Stimulated activated CD4-positive, alpha-beta T cell treated with anti-CD3 and anti-CD28 coated beads, Interleukin-1b, Interleukin-23, amount 100 ng/mL, for 24 hours (primary cell): ENCODE results near the gene TGFBR3.
A peak's percentile ranks its signal among the peaks of the same experiment; 100 is the strongest.
"Not testable (repeated sequence)": the region's sequence is repeated elsewhere in the genome, so short reads cannot be mapped to it uniquely, and the experiment has no call there.

Experiments used
- DNase-seq, 4 experiments: peaks; one replicate each; pipeline ENCODE4 v3.0.0-alpha.2; 2020; ENCODE audit warnings: low read depth in 4 of 4, low spot score in 1 of 4

The TGFBR3 gene

DNA sequence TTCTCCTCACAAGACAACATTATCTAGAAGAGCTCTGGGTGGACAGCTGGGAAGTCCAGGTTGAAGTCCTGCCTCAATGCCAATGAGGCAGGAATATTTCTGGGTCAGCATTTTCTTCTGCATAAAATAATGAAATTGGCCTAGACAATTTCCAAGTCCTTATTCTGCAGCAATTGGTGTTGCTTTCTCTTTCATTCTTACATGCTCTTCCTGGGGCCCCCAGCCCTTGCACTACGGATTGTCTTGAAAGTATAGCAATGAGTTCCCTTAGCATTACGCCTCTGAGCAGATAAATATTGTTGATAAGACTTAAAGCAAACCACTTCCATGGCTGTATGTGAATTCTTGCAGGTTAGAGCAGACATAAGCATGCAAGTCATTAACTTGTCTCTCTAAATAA is 188.5 kb downstream of the TGFBR3 start:
- peak in 1 of 4 experiments; percentile 29 for DNase-seq

DNA sequence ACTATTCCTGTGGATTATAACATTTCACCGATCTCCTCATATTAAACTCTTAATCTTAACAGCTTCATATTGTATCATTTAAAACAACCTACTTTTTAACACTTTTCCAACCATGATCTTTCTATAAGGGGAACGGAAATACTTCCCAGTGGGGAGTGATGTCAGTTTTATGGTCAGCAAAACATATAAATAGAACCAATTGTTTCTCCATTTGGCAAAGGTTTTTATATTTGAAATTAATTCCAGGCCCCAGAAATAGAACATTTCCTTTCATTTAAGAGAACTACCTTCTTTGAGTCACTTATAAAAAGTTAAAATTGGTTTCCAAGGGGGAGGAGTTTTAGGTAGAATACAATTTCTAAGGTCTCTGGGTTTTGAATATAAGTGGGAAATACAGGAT is 189.6 kb downstream of the TGFBR3 start:
- DNase-seq: no peak

DNA sequence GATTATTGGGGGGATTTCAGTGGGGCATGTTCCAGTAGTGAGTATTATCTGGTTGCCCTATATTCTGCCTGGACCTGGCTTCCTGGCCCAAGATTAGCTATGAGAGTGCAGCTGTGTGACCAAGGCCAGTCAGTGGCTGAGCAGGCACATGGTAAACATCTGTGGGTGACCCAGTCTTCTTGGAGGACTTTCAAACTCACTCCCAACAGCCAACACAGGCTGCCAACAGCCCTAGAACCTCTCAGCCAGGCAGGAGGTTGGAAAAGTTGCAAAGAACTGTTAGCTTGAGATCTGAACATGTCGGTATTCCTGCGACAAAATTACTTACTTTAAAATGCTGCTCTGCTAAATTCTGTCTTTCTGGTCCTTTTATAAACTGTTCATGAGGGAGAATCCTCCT is 192.4 kb downstream of the TGFBR3 start:
- DNase-seq: no peak

DNA sequence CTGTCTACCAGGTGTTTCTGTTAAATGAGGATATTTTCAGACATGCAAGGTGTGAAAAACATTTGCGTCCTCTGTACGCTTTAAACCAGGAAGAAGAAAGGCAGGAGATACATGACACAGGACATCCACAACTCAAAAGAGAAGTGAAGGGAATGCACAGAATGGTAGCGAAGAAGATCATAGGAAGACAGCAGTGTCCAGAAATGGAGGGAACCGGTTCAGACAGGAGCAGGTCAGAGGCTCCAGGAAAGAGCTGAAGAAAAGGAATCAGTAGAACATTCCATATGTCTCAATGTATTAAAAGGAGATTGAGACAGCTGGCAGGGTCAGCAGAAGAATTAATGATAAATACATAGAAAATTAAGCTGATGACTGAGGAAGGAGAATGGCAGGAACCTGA is 194.4 kb downstream of the TGFBR3 start:
- DNase-seq: no peak

DNA sequence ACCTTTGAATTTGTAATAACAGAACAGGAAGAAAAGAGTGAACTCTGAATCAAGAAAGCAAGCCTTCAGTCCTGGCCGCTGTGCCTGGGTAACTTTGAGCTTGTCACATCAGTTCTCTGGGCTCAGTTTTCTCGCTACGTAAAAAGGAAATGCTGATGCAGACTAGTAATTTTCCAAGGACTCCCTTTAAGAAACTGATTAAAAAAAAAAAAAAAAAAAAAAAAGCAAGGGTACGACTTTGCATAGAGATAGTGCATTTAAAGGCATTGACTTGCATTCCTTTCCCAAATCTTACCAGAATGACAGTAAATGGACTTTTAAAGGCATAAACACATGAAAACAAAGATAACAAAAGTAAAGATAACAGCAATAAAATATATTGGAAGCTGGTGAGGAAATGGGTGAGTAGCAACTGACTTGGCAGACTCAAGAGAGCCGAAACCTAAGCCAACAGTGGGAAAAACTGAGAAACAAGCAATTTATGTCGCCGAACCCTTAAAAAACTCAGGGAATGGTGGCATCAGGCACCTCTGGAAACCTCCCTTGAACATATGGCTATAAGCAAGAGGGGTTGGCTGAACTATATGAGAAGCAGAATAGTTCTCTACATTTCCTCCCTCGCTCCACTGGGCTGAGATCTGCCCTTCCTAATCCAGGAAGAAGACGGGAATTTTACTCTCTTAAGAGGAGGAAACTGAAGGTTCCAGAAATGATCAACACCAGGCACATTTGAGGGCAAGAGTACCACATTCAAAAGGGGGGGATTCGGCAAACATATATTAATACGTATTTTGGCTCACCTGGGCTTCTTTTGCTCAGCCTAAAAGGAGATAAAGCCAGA is 196.1 kb downstream of the TGFBR3 start:
- DNase-seq: no peak

DNA sequence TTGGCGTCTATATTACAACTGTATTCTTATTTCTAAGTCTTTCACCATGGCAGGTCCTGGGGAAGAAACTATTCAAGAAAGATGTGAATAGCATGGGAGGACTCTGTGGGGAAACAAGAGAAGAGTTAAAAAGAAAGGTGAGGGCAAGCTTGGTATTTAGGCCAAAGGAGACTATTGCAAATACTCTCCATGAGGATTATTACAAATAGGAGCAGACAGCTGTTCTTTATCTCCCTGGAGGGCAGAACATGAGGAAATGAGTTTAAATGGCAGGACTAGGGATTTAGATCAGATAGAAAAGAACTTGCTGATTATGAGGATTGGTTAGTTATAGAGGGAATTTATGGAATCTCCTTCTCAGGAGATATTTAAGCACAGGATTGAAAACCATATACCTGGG is 198.5 kb downstream of the TGFBR3 start:
- DNase-seq: no peak

DNA sequence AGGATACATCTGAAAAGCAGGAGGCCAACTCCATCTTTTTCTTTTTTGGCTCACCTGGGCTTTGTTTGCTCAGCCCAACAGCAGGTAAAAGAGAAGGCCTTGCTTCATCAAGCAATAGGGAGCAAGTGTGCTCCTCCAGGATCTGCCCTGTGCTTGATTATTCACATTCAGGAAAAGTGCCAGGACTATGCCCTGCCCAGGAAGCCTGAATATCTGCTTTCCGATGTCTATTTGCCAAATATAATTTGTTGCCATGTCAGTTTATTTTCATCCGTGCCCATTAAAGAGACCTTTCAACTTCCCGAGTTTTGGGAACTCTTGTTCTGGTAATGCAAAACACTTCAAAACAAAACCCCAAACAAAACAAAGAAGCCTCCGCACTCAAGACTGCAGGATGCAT is 200.0 kb downstream of the TGFBR3 start:
- DNase-seq: no peak

DNA sequence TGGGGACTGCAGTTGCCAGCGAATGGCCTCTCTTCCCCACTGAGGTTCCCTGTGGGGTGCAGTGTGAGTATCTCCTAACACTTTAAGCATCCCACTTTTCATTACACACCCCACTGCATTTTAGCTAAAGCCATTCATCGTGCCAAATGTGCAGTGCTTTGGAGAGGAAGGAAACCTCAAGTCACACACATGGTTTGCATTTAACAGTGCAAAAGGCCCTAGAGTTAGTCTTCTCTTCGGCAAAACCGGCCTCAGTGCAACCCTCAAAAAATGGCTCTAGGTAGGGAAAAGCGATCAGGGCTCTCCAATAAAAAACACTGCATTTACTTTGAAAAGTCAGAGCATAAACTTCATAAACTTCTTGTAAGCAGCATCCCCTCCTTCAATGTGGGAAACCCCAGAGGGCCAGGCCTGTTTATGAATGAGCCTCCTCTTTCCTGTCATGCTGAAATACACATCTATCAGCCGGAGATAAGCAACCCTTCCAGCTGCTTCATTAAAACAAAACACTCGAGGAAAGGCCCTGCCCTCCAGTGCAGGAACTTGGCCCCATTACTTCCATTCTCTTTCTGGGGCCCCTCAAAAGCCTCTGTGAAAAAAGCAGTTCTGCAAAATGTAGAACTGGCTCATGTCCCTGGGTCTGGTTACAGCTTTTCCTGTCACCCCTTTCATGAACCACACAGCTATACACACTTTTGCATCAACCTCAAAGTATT is 201.3 kb downstream of the TGFBR3 start:
- no peak for DNase-seq

DNA sequence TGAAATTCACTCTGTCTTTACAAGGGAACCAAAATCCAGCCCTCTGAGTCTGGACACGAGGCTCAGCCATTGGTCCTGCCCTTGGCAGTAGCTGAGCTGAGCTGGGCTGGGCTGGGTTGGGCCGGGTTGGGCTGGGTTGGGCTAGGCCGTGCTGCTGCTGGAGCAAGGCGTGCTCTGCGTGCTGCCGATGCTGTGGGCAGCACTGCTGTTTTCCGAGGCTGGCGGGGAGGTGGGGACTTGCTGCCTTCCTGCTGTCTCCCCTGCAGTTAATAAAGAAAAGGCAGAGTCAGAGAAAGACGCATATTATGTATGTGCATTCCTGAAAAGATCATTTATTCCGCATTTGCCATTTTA is 202.4 kb downstream of the TGFBR3 start:
- DNase-seq: no peak

DNA sequence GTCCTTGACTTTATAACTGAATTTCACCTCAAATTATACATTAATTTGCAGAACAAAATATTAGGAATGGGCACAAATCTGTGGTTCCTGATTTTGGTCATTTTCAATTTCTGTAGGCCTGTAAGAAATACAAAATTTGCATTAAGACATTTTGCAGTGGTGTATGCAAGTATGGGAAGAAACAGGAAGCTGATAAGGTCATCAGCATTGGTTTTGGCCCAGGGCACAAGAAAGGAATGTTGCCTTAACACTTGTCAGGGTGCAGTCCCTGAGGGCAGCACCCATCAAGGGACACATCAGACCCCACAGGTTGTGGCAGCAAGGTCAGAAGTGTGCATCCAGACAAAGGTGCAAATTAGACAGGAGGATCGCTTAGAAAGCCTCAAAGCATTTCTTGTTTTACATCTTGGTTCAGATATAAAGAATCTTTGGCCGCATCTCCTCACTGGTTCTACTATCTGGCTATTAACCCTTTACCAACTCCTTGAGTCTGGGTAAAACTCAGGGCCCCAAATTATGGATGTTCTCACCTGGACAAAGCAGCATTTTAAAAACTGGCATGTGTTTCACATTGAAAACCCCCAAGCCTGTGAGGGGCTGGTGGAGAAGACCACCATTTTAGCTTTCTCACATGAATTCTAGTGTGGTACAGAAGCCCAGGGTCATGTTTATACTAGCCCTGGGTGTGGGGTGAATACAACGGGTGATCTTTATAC is 202.9 kb downstream of the TGFBR3 start:
- no peak for DNase-seq

DNA sequence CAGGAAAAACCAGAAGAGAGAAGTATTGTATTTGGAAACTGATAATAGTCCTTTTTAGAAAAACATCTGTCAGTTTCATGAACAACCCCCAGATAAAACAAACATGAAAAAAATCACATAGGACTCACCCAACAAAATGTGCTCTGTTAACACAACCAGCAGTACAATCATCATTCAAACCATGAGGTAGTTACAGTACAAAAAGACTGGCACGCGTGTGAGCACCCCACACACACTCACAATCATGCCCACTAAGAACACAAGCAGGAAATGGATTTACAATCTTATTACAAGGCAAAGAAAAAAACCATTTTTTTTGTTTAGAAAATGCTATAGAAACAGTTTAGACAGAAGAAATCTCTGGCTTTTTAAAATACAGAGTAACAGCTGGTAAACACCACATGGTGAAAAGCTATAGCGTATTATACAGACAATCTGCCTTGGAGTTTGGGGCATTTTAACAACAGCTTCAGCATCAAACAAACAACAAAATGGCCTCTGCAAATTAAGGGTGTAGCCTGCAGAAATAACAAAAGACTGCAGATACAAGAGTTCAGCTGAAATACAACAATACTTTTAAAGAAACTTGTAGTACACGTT is 205.3 kb downstream of the TGFBR3 start:
- DNase-seq: no peak

DNA sequence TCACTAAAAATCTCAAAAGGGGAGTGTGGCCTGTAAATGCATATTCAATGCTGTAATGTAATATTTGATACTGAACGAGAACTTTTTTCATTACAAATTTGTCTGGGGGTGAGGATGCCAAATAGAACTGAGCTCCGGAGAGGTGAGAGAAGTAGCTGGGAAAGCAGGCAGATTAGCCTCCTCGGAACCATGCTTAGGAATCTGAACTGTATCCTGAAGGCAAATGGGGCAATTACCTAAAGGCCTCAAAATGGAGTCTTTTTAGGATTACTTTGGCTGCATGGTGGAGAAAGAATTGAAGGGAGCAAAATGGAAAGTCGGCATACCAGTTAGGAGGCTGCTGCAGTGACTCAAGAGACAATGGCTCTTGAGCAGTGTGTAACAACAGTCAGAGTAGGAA is 206.5 kb downstream of the TGFBR3 start:
- DNase-seq: no peak

DNA sequence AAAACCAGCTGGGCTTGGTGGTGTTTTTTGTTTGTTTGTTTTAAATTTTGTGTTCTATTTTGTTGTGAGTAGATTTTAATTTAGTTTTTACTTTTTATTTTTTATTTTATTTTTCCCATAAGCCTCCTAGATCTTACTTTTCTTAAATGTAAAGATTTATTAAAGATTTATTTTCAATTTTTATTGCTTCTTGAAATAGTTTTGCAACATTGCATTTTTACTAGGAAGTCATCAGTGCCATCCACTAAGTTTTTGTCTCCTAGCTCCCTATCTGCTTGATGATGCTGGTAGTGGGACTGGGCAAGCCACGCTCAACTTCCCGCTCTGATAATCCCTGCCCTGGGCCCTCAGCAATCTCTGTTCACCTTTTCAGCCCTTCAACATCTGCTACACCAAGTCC is 209.9 kb downstream of the TGFBR3 start:
- DNase-seq: no peak

DNA sequence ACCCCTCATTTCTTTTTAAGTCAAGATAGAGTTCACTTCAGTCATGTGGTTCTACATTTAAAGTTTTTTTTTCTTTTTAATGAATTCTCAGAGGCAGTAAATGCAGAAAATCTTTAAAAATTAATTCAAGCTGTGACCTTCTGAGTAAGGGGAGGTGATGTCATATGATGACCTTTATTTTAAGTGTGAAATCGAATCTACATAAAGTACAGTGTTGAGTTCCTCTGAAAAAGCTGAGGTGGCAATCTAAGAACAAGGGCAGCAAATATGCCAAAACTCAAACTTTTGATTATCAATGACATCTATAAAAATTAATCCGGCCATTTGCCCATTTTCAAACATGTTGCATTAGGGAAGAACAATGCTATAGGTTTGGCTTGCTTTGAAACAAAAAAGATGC is 211.8 kb downstream of the TGFBR3 start:
- no peak for DNase-seq

DNA sequence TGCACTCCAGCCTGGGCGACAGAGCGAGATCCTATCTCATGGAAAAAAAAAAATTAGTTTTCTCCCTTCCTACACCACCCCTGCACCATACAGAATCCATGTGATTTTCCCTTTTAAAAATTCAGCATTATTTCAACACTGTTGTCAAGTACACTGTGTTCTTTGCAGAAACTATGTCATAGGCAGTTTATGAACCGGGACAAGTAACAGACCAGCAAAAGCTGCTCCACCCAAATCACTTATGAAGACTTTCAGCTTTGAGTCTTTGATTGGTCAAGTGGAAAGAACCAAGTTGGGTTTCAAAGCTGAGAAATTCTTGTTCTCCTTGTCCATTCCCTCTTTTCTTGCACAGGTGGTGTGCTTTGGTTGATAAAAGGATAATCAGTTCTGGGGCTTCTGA is 212.3 kb downstream of the TGFBR3 start:
- no peak for DNase-seq

DNA sequence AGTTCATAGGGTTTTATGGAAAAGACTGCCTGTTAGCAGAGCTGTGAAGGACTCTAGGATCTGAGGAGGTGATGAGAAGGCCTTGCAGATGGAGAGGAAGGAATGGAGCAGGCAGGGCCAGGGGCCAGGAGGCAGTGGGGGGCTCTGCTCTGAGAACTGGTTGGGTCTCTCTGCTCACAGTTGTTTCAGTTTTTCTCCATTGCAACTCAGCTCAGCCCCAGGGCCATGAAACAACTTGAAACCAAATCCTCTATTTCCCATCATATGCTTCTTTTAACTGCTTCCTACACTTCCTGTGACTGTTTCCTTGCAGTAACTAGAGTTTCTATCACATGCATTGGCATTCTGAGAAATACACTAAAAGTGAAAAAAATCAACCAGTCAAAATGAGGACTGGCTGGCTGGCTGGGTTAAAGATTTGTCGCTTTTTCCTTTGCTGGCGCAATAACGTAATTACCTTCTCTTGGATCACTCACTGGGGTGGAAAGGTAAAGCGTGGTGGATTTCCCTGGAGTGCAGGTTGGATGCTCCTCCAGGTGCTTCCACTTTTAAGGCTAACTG is 213.3 kb downstream of the TGFBR3 start:
- peak in 2 of 4 experiments; percentile 7 to 23 for DNase-seq

DNA sequence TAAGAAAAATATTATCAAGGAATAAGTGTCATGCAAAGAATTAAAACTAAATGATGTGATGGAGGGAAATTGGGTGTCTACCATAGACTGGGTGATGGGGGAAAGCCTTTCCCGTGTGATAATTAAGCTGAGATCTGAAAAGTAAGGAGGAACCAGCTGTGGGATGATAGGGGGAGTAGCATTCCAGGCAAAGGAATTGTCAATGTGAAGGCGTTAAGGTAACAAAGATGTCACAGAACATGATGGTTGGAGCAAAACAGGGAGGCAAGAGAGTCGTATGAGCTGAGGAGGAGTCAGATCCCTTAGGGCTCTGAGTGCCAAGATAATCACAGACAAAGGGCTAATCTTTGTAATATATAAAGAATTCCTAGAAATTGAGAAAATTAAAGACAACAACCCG is 215.2 kb downstream of the TGFBR3 start:
- no peak for DNase-seq

DNA sequence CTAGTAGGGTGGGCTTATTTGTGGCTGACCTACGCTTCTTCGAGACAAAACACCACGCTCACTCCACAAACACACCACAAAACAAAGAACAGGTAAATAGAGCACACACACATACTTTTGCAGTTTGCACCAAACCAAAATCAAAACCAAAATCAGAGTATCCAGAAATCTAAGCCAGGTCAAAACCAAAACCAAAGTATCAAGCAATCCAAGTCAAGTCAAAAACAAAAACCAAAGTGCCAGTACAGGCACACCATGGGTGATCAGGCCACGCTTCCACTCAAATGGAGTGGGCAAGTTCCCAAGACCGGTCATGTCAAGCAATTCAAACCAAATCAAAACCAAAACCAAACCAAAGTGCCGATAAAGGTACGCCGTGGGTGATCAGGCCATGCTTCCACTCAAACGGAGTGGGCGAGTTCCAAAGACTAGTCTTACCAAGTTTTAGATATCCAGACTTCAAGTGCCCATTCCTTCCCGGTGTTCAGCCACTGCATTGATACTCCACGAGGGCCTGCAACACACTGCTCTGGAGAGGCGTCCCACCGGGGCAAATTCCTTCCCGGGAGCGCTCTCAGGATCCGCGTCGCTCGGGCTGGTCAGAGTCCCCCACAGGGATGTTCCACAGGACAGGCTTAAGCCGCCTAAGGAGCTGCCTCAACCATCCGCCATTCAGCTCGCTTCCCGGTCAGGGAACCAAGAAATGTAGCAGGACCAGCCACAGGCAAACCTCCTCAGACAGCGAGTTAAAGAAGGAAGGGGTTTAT is 216.2 kb downstream of the TGFBR3 start:
- DNase-seq: no peak

DNA sequence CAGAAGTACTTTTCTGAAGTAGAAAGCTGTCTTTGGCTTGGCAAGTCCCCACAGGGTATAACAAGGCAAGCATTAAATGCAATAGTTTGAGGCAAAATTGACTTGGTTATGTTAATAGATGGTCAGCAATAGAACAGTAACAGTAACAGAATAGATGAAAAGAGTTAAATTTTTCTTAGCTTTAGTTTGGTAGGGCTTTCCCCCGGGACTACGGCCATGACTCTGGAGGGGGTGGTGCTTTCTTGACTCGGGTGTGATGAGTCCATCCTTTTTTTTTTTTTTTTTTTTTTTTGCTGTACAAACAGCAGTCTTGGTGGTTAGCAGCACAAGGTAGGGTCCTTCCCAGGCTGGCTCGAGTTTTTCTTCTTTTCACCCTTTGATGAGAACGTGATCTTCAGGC is 219.3 kb downstream of the TGFBR3 start:
- DNase-seq: not testable (repeated sequence)

DNA sequence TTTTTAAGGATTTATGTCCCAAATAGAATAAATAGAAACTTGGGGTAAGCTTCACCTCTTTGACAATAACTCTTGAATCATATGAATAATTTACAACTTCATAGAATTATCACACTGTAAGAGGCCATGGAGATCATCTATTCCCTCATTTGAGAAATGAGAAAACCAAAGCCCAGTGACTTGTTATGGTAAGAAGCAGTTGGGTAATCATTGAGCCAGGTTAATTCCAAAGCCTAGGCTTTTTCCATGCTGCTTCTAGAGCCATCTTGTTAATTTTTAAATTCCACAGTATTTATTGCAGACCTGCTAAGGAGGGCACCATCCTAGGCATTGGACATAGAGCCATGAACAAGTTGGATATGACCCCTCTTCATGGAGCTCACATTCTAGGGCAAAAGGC is 224.8 kb downstream of the TGFBR3 start:
- DNase-seq: no peak

DNA sequence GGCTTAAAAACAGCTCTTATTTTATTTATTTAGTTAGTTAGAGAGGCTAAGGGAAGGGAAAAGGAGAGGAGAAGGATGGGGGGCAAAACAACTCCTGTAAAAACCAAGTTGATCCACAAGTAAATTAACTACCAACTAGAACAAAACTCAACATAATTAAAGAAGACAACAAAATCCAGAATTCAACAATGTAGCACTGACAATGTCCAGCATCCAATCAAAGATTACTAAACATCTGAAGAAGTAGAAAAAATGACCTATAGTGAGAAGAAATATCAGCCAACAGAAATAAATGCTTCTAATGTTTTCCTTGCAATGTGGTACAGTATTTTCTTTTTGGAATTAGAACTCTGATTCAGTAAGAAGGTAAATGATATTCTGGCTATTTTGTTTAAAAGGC is 225.2 kb downstream of the TGFBR3 start:
- no peak for DNase-seq
